Ishikawa (cell line): Measurements from ENCODE around the gene PUSL1.

Experiments used
- CEBPB ChIP-seq: IDR thresholded peaks from 2 replicates; pipeline ENCODE4 v1.6.1; 2012
- CREB1 ChIP-seq: IDR thresholded peaks from 2 replicates; pipeline ENCODE4 v1.6.1; 2012; ENCODE audit warnings: low read depth
- EP300 ChIP-seq: IDR thresholded peaks from 2 replicates; pipeline ENCODE4 v1.6.1; 2012; ENCODE audit warnings: borderline replicate concordance
- TAF1 ChIP-seq: IDR thresholded peaks from 2 replicates; pipeline ENCODE4 v1.6.1; 2012; ENCODE audit warnings: low read depth, mild to moderate bottlenecking
- TCF12 ChIP-seq: IDR thresholded peaks from 2 replicates; pipeline ENCODE4 v1.6.1; 2012; ENCODE audit warnings: low read depth
- YY1 ChIP-seq: IDR thresholded peaks from 2 replicates; pipeline ENCODE4 v1.6.1; 2012; ENCODE audit warnings: low read depth
- ZBTB7A ChIP-seq: IDR thresholded peaks from 2 replicates; pipeline ENCODE4 v1.6.1; 2012; ENCODE audit warnings: low read depth
- TF ChIP-seq, protein P1 (sequence below): IDR thresholded peaks from 2 replicates; pipeline ENCODE4 v1.6.1; 2012
- TF ChIP-seq, protein P2 (sequence below): IDR thresholded peaks from 2 replicates; pipeline ENCODE4 v1.6.1; 2012
- TF ChIP-seq, protein P3 (sequence below): IDR thresholded peaks from 2 replicates; pipeline ENCODE4 v1.6.1; 2012; ENCODE audit warnings: low read depth, mild to moderate bottlenecking

DNA sequence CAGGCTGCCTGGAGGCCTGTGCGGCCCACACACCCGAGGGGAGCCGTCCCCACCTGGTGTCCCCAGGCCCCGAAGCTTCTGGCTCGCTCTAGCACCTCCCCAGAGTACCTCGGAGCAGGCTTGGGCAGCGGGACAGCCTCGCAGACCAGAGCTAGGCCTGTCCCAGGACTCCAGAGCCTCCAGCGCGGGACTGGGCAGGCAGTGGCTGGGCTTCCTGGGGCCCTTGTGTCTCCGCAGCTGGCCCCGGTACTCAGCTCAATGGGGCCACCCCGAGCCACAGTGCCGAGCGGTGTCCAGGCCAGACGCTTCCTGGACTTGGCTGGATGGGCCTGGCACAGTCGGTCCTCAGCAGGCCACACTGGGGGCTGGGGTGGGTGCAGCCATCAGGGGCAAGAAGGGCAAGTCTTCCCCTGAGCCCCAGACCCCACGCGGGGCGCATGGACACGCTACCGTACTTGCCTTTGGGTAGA is 23.3 kb upstream of the PUSL1 start:
- TF ChIP-seq CEBPB (no peak), EP300 (no peak), TCF12 (no peak), ZBTB7A (no peak), YY1 (no peak), TAF1 (no peak), CREB1 (no peak)
- TF ChIP-seq, protein P1, sequence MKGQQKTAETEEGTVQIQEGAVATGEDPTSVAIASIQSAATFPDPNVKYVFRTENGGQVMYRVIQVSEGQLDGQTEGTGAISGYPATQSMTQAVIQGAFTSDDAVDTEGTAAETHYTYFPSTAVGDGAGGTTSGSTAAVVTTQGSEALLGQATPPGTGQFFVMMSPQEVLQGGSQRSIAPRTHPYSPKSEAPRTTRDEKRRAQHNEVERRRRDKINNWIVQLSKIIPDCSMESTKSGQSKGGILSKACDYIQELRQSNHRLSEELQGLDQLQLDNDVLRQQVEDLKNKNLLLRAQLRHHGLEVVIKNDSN = no peak
- TF ChIP-seq, protein P2, sequence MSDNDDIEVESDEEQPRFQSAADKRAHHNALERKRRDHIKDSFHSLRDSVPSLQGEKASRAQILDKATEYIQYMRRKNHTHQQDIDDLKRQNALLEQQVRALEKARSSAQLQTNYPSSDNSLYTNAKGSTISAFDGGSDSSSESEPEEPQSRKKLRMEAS = no peak
- TF ChIP-seq, protein P3, sequence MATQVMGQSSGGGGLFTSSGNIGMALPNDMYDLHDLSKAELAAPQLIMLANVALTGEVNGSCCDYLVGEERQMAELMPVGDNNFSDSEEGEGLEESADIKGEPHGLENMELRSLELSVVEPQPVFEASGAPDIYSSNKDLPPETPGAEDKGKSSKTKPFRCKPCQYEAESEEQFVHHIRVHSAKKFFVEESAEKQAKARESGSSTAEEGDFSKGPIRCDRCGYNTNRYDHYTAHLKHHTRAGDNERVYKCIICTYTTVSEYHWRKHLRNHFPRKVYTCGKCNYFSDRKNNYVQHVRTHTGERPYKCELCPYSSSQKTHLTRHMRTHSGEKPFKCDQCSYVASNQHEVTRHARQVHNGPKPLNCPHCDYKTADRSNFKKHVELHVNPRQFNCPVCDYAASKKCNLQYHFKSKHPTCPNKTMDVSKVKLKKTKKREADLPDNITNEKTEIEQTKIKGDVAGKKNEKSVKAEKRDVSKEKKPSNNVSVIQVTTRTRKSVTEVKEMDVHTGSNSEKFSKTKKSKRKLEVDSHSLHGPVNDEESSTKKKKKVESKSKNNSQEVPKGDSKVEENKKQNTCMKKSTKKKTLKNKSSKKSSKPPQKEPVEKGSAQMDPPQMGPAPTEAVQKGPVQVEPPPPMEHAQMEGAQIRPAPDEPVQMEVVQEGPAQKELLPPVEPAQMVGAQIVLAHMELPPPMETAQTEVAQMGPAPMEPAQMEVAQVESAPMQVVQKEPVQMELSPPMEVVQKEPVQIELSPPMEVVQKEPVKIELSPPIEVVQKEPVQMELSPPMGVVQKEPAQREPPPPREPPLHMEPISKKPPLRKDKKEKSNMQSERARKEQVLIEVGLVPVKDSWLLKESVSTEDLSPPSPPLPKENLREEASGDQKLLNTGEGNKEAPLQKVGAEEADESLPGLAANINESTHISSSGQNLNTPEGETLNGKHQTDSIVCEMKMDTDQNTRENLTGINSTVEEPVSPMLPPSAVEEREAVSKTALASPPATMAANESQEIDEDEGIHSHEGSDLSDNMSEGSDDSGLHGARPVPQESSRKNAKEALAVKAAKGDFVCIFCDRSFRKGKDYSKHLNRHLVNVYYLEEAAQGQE = no peak
